OCI-LY7 (cell line): Measurements from ENCODE around the gene CTNNAL1. TPM values are rescaled to one million over a fixed set of nuclear protein-coding genes. Genes with fewer than 3 reads are reported as not detected.

Source experiments
- BruUV-seq: library from RNA; stranded (reverse); fragments of 400-500 nt; replicated peaks from 2 replicates; lab custom pipeline; 2021; lab: Mats Ljungman, UMichigan
- CTCF ChIA-PET: fragments of 300-600 bp; sonication (Branson Sonifier 250); formaldehyde crosslinking; loops from one replicate; lab custom pipeline; 2022; ENCODE audit warnings: antibody characterized with exemption; ENCODE audit not compliant: unreplicated experiment; lab: Charles Lee
- POLR2A ChIA-PET: fragments of 300-600 bp; sonication (Branson Sonifier 250); formaldehyde crosslinking; loops from one replicate; lab custom pipeline; 2022; ENCODE audit warnings: antibody characterized with exemption; lab: Charles Lee
- DNase-seq: peaks from one replicate; pipeline ENCODE4 v3.0.0-alpha.2; 2015; ENCODE audit warnings: low spot score
- H2AFZ ChIP-seq: fragments of 200-600 bp; sonication (generic), shearing (Covaris generic); 2 replicates; pipeline ENCODE4 v1.6.1; 2014; ENCODE audit warnings: mild to moderate bottlenecking, antibody characterized with exemption, low read length, moderate library complexity
- H3K27ac ChIP-seq: fragments of 200-600 bp; sonication (generic); 2 replicates; pipeline ENCODE4 v1.5.1; 2014; ENCODE audit warnings: mixed run types, low read depth, mild to moderate bottlenecking, moderate library complexity, low read length, inconsistent platforms; ENCODE audit not compliant: poor library complexity, severe bottlenecking
- H3K36me3 ChIP-seq: fragments of 200-600 bp; sonication (generic); 2 replicates; pipeline ENCODE4 v1.6.1; 2014; ENCODE audit warnings: mild to moderate bottlenecking, antibody characterized with exemption, low read length, moderate library complexity, mixed read lengths; ENCODE audit not compliant: insufficient read depth
- H3K4me1 ChIP-seq: fragments of 200-600 bp; sonication (generic); 2 replicates; pipeline ENCODE4 v1.5.1; 2014; ENCODE audit warnings: mild to moderate bottlenecking, low read length; ENCODE audit not compliant: insufficient read depth, poor library complexity, severe bottlenecking
- H3K4me2 ChIP-seq: fragments of 200-600 bp; sonication (generic); 2 replicates; pipeline ENCODE4 v1.6.1; 2014; ENCODE audit warnings: mild to moderate bottlenecking, low read length
- H3K4me3 ChIP-seq: fragments of 200-600 bp; sonication (generic); 2 replicates; pipeline ENCODE4 v1.5.1; 2014; ENCODE audit warnings: mild to moderate bottlenecking, low read depth, low read length; ENCODE audit not compliant: poor library complexity, severe bottlenecking
- H3K79me2 ChIP-seq: fragments of 200-600 bp; sonication (generic); 2 replicates; pipeline ENCODE4 v1.6.1; 2016; ENCODE audit warnings: low read depth, mild to moderate bottlenecking, low read length, moderate library complexity, mixed read lengths; ENCODE audit not compliant: insufficient read depth
- H3K9me2 ChIP-seq: fragments of 200-600 bp; sonication (generic); 2 replicates; pipeline ENCODE4 v1.6.1; 2016; ENCODE audit warnings: mild to moderate bottlenecking, low read length, mixed read lengths; ENCODE audit not compliant: insufficient read depth
- H3K9me3 ChIP-seq: fragments of 200-600 bp; sonication (generic); 2 replicates; pipeline ENCODE4 v1.6.1; 2014; ENCODE audit warnings: mild to moderate bottlenecking, mixed run types, low read length, mixed read lengths
- H4K20me1 ChIP-seq: fragments of 200-600 bp; sonication (generic); 2 replicates; pipeline ENCODE4 v1.6.1; 2014; ENCODE audit warnings: mild to moderate bottlenecking, antibody characterized with exemption, low read length, moderate library complexity, mixed read lengths; ENCODE audit not compliant: insufficient read depth
- EZH2phosphoT487 ChIP-seq: fragments of 200-600 bp; sonication (generic); IDR thresholded peaks from 2 replicates; pipeline ENCODE4 v1.6.1; 2018; ENCODE audit warnings: low read depth, borderline replicate concordance, mild to moderate bottlenecking, mixed run types, antibody characterized with exemption, low read length, moderate library complexity, mixed read lengths
- intact Hi-C: fragments of 100-400 bp; cut with micrococcal nuclease; formaldehyde crosslinking; loops from one replicate; pipeline ENCODE4 v1.10.0; 2022; ENCODE audit not compliant: unreplicated experiment
- total RNA-seq, 2 experiments: library from RNA; depleted of rRNA in 1 of 2; stranded (reverse); fragments of >200 nt in 1 of 2; shearing (Covaris generic) in 1 of 2; gene quantifications; 2 replicates each; pipeline ENCODE4 v1.2.3, GENCODE V29; 2014 to 2022
- TF ChIP-seq, protein P1 (sequence below): fragments of 200-600 bp; sonication (generic); conservative IDR thresholded peaks from 2 replicates; pipeline ENCODE4 v1.5.1; 2014; ENCODE audit warnings: mild to moderate bottlenecking, antibody characterized with exemption, low read length, moderate library complexity, mixed read lengths

The CTNNAL1 gene
- total RNA-seq, 2 experiments from 2014 or later: 32.0 to 35.3 TPM

GRCh38 chr9:108951578-108951977 is 61.7 kb downstream of the CTNNAL1 start:
- no peaks in the 10 kb centered on the region for H3K79me2 ChIP-seq
- ChIA-PET POLR2A (no interaction called here), CTCF (no interaction called here)
- peaks cover 4% of the 10 kb centered on the region; the same call in 1 of the 2 replicates for H4K20me1 ChIP-seq
- intact Hi-C loops: no loop called here
- no peaks in the 10 kb centered on the region for H3K9me3 ChIP-seq
- no peak overlapping the region for H3K27ac ChIP-seq
- peaks cover 3% of the 10 kb centered on the region for H3K4me1 ChIP-seq
- H3K4me3 ChIP-seq: no peak overlapping the region
- DNase-seq: no peak
- H3K36me3 ChIP-seq: peaks cover 4% of the 10 kb centered on the region
- H3K9me2 ChIP-seq: no peaks in the 10 kb centered on the region
- BruUV-seq: no TSS peak
- TF ChIP-seq, protein P1, sequence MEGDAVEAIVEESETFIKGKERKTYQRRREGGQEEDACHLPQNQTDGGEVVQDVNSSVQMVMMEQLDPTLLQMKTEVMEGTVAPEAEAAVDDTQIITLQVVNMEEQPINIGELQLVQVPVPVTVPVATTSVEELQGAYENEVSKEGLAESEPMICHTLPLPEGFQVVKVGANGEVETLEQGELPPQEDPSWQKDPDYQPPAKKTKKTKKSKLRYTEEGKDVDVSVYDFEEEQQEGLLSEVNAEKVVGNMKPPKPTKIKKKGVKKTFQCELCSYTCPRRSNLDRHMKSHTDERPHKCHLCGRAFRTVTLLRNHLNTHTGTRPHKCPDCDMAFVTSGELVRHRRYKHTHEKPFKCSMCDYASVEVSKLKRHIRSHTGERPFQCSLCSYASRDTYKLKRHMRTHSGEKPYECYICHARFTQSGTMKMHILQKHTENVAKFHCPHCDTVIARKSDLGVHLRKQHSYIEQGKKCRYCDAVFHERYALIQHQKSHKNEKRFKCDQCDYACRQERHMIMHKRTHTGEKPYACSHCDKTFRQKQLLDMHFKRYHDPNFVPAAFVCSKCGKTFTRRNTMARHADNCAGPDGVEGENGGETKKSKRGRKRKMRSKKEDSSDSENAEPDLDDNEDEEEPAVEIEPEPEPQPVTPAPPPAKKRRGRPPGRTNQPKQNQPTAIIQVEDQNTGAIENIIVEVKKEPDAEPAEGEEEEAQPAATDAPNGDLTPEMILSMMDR: no peak
- no peak for TF ChIP-seq EZH2phosphoT487
- H2AFZ ChIP-seq: no peak overlapping the region
- H3K4me2 ChIP-seq: no peak overlapping the region

- no peaks in the 10 kb centered on the region for H3K79me2 ChIP-seq
- H3K4me2 ChIP-seq: no peak overlapping the region
- ChIA-PET POLR2A (interaction anchor here (0.6 to 0.7 kb wide), 3 partner anchors 8 to 894 kb away, joined by 3 to 9 read pairs (median 3); no protein-coding TSS in a partner anchor), CTCF (no interaction called here)
- no TSS peak for BruUV-seq
- no peak for DNase-seq
- intact Hi-C loops: no loop called here
- TF ChIP-seq, protein P1: no peak
- TF ChIP-seq EZH2phosphoT487: no peak
- no peaks in the 10 kb centered on the region for H3K9me2 ChIP-seq
- no peaks in the 10 kb centered on the region for H3K9me3 ChIP-seq
- H3K4me3 ChIP-seq: no peak overlapping the region
- no peak overlapping the region for H2AFZ ChIP-seq
- H3K27ac ChIP-seq: no peak overlapping the region
- peaks cover 4% of the 10 kb centered on the region for H3K36me3 ChIP-seq
- H3K4me1 ChIP-seq: peaks cover 3% of the 10 kb centered on the region
- peaks cover 4% of the 10 kb centered on the region; the same call in 1 of the 2 replicates for H4K20me1 ChIP-seq
Measured at GRCh38 chr9:108950168-108950567, 63.1 kb downstream of the CTNNAL1 start.

GRCh38 chr9:108939975-108940374 is 73.3 kb downstream of the CTNNAL1 start:
- peaks cover 43% of the 10 kb centered on the region for H3K36me3 ChIP-seq
- no TSS peak for BruUV-seq
- H3K4me1 ChIP-seq: peaks cover 4% of the 10 kb centered on the region
- no peak overlapping the region for H3K27ac ChIP-seq
- no peaks in the 10 kb centered on the region for H3K9me3 ChIP-seq
- TF ChIP-seq, protein P1: no peak
- no peak for TF ChIP-seq EZH2phosphoT487
- no peak overlapping the region for H3K4me2 ChIP-seq
- no peaks in the 10 kb centered on the region for H4K20me1 ChIP-seq
- no peak overlapping the region for H2AFZ ChIP-seq
- peaks cover 5% of the 10 kb centered on the region; the same call in 1 of the 2 replicates for H3K79me2 ChIP-seq
- H3K4me3 ChIP-seq: no peak overlapping the region
- ChIA-PET POLR2A (no interaction called here), CTCF (no interaction called here)
- no peaks in the 10 kb centered on the region for H3K9me2 ChIP-seq
- intact Hi-C loops: no loop called here
- DNase-seq: no peak
